Central memory CD4-positive, alpha-beta T cell (primary cell): ENCODE measurements around the gene OSBPL6.

Experiments
- DNase-seq: peaks from one replicate; pipeline ENCODE4 v3.0.0; 2022

The OSBPL6 gene

GRCh38 chr2:178199334-178199733 is 5.0 kb downstream of the OSBPL6 start:
- no peak for DNase-seq

- DNase-seq: no peak
Observed at GRCh38 chr2:178200331-178200730, 6.0 kb downstream of the OSBPL6 start.

DNA sequence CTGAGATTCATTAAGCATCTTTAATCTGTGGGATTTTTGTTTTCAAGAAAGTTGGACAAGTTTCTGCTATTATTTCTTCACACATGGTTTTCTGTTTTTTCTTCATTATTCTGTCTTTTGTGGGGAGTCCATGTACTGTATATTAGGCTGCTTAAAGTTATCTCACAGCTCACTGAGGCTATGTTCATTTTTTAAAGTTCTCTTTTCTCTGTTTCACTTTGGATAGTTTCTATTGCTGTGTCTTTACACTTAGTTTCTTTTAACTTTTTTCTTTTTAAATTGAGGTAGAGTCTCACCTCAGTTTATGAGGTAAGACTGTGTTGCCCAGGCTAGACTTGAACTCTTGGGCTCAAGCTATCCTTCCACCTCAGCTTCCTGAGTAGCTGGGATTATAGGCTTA is 8.6 kb downstream of the OSBPL6 start:
- no peak for DNase-seq

- no peak for DNase-seq
Observed at GRCh38 chr2:178204977-178205376, 10.7 kb downstream of the OSBPL6 start.

DNA sequence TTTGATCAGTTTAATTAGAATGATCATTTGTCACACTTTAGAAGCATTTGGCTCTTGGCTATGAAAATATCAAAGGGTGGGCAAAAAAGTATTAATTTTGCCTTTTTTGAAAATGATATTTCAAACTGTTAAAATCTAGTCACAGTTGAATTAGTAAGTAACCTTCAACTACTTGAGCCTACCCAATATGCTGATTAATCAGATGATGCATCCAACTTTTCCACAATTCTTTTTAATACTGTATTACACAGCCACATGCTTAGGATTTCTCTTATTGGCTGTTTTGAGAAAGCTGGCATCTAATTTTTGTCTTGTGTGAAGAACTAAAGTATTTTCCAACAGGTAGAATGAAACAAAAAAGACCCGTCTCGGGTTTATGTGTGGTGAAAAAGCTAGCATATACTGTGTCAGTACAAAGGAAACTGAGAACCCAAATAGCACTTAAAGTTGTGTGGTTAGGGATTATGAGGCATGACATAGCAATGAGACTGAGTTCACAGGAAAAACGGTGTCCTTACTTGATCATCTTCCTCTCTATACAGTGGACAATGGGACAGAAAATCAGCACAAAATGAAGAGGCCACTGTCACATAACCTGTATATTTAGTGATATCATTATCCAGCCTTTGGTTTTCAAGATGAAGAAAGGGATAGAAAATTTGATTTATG is 11.7 kb downstream of the OSBPL6 start:
- DNase-seq: no peak

DNA sequence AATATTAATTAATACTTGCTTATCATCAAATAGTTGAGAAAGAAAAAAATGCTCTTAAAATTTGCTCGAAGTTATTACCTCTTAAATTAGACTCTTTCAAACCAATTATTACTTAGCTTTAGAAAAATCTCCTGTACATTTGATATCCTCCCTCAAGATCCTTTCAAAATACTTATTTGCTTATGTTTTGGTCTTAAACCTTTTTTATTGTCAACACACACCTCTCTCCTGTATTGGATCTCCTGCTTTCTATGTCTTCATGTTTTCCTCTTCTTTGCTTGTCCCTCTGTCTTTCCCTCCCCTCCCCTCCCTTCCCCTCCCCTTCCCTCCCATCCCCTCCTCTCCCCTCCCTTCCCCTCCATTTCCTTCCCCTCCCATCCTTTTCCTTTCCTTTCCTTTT is 14.0 kb downstream of the OSBPL6 start:
- DNase-seq: no peak

DNA sequence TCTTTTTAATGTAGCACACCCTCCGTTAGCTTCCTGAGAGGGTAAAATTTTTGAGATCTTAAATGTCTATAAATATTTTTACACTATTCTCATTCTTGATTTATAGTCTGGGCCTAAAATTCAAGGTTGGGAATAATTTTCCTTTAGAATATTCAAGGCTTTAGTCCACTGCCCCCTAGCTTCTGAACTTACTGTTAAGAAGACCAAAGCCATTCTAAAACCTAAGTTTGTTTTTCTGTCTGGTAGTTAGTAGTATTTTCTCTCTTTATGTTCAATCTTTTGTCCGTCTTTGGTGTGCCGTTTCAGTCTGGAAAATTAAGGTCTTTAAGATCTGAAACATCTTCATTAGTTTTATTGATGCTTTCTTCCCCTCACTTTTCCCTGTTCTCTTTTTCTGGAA is 14.5 kb downstream of the OSBPL6 start:
- DNase-seq: no peak

DNA sequence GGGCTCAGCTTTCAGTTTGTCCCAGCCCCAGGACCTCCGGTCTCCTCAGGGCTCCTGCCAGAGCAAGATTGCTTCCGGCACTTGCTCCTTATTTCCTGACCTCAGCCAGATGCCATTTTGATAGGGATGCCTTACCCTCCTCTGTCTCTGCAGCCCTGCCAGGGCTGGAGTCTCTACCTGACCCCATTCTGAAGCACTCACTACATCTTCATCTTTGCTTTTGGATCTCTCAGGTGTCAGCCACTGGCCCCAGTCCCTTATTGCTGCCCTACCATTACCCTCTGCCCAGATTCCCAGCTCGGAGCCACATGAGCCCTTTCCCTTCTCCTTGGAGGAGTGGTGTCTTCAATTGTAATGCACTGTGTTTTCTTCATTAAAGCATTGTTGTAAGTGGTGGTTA is 17.1 kb downstream of the OSBPL6 start:
- DNase-seq: no peak

GRCh38 chr2:178211943-178212342 is 17.6 kb downstream of the OSBPL6 start:
- DNase-seq: no peak

- no peak for DNase-seq
Observed at GRCh38 chr2:178213991-178214390, 19.7 kb downstream of the OSBPL6 start.

- DNase-seq: no peak
Observed at GRCh38 chr2:178219247-178219646, 24.9 kb downstream of the OSBPL6 start.

DNA sequence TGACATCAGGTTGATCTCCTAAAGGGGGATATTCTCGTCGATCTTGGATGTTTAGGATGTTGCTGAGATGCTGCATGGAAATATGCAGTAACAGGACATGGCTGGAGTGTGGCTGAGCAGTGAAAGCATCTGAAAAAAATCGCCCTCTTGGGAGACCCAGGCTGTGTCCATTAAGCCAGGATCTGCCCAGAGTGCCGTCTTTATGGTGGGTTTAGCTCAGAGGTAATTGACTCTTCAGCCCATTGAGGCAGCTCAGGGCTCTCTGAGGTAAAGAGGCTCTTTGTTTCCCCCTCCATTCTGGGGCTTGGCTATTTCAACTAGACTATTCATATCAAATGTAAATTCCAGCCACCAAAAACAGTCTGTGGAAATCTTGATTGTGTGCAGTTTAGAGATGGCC is 26.5 kb downstream of the OSBPL6 start:
- no peak for DNase-seq

GRCh38 chr2:178221556-178221955 is 27.2 kb downstream of the OSBPL6 start:
- DNase-seq: no peak

DNA sequence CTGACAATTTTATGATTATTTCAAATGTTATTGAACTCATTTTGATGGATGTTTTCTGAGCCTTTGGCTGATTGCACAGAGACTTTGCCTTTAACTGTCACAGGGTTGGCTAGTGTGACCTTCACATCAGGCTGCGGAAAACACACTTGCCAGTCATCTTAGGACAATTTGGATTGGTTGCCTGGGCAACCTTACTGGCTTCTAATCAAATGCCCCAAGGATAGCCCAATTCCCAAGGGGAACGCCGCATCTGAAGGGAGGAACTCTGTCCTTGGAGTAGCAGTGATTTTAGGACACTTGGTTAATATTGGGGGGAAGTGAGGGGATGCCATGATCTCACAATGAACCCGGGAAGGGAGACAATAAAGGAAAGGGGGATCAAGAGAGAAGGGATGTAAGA is 29.5 kb downstream of the OSBPL6 start:
- DNase-seq: no peak

DNA sequence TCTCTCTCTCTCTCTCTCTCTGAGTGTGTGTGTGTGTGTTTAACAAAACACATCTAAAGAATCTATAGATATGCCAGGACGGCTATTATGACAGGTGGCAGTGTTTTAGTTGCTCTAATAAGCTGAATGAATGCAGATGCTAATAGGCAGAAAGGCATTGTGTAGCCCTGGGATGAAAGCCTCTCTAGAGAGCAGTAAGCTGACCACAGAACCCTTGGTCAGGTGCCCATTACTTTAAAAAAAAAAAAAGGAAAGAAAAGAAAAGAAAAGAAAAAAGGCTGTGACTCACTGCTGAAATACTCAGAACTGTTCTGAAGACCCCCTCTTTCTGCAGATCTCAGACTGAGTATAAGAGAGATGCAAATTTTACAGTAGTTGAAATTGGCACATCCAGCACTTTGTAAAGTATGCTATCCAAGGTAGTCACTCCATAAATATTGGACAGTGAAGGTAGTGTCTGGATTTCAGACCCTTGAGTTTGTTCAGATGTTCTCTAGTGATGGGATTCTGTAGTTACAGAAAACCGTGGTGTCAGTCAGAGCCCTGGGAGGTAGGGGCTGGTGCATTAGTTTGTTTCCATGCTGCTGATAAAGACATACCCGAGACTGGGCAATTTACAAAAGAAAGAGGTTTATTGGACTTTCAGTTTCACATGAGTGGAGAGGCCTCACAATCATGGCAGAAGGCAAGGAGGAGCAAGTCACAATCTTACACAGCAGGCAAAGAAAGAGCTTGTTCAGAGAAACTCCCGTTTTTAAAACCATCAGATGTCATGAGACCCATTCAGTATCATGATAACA is 30.9 kb downstream of the OSBPL6 start:
- no peak for DNase-seq

- no peak for DNase-seq
Observed at GRCh38 chr2:178227187-178227586, 32.9 kb downstream of the OSBPL6 start.

DNA sequence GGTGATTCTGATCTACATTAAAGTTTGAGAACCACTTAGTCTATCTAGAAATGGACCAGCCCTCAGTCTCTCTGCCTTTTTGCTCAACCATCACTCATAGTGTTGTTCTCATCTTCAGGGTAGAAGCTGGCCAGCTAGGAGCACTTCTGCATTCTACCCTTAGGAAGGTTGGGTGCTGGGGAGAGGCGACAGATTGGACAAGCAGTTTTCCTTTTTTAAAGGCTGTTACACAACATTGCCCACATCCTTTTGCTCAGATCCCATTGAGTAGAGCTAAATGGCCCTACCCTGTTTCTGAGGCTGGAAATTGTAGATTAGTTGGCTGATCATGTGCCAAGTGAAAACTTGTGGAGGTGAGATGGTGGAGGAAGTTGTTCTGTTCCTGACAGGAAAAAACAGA is 35.6 kb downstream of the OSBPL6 start:
- DNase-seq: no peak

DNA sequence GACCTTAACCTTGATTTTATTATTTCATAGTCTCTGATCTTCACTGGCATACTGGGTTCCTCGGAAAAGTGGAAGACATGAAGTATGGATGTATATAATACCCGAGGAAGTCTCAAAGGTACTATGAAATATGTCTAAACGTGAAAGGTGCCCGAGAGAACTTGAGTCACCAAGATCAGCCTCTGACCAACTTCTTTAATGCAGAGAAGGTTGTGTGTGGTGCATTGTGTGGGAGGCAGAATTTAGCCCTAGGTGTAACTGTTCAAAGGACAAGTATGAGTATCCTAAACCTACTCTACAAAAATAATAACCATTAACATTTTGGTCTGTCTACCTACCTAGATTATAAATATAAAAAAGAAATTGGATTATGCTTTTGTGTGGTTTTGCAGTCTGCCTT is 36.1 kb downstream of the OSBPL6 start:
- DNase-seq: no peak

DNA sequence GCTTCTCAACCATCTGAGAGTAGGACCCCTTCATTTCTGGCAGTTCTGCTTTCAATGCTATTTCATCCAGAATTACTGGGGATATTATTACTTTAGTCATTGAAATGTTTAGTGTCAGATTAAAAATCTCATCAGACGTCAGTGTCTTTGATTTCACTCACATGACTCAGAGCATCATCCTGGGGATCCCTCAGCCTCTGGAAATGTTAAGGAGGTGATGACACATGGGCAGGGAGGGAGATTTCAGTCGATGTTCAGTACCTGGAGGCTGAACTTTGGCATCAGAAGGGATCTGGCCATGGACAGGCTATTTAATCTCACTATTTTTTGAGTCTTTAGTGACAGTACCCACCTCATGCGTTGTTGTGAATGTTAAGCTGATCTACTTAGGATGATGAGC is 39.1 kb downstream of the OSBPL6 start:
- no peak for DNase-seq

DNA sequence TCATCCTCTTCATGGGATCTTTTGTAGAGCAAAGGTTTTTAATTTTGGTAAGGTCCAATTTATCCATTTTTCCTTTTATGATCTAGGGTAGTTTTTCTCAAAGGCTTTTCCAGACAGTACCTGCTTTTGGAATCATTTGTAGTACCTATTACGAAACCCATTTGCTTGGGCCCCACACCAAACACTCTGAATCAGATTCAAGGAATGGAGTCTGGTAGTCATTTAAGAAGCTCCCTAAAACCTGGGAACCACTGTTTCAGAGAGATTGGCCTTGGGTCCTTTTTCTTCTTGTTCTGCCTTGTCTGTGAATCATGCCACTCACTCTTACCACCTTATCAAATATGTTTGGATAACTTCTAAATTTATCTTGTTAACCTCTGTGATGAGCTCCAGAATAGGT is 40.3 kb downstream of the OSBPL6 start:
- no peak for DNase-seq

- no peak for DNase-seq
Observed at GRCh38 chr2:178237488-178238153, 43.3 kb downstream of the OSBPL6 start.

DNA sequence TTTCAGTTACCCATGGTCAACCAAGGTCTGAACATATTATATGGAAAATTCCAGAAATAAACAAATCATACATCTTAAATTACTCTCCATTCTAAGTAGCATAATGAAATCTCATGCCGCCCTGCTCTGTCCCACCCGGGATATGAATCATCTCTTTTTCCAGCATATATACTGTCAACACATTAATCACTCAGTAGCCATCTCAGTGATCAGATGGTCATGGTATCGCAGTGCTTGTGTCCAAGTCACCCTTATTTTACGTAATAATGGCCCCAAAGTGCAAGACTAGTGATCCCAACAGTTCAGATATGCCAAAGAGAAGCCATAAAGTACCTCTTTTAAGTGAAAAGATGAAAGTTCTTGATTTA is 43.8 kb downstream of the OSBPL6 start:
- DNase-seq: no peak

- no peak for DNase-seq
Observed at GRCh38 chr2:178238750-178239149, 44.4 kb downstream of the OSBPL6 start.
